A673 (cell line): Measurements from ENCODE around the gene LRRC18. TPM values are rescaled to one million over a fixed set of nuclear protein-coding genes. Genes with fewer than 3 reads are reported as not detected.
A peak's percentile ranks its signal among the peaks of the same experiment; 100 is the strongest.

ENCODE experiments used
- BruUV-seq: library from RNA; stranded (reverse); fragments of 400-500 nt; replicated peaks from 2 replicates; lab custom pipeline; 2021; lab: Mats Ljungman, UMichigan
- CTCF ChIA-PET: fragments of 300-600 bp; sonication (Branson Sonifier 250); formaldehyde crosslinking; loops from one replicate; lab custom pipeline; 2022; ENCODE audit warnings: antibody characterized with exemption; lab: Charles Lee
- POLR2A ChIA-PET: fragments of 300-600 bp; sonication (Branson Sonifier 250); formaldehyde crosslinking; loops from one replicate; lab custom pipeline; 2022; ENCODE audit warnings: antibody characterized with exemption; ENCODE audit not compliant: low non-redundant PET; lab: Charles Lee
- DNase-seq: peaks from one replicate; pipeline ENCODE4 v3.0.0-alpha.2; 2015; ENCODE audit warnings: low spot score
- H3K27ac ChIP-seq: fragments of 200-600 bp; sonication (generic); 2 replicates; pipeline ENCODE4 v1.5.1; 2016; ENCODE audit warnings: mixed run types, low read depth, mild to moderate bottlenecking, mixed read lengths, antibody characterized with exemption, low read length; ENCODE audit not compliant: poor library complexity, severe bottlenecking
- H3K27me3 ChIP-seq: fragments of 200-600 bp; sonication (generic); replicated peaks from 2 replicates; pipeline ENCODE4 v1.6.1; 2017; ENCODE audit warnings: mixed run types, low read depth, mild to moderate bottlenecking, mixed read lengths, antibody characterized with exemption, low read length; ENCODE audit not compliant: insufficient read depth, poor library complexity
- H3K36me3 ChIP-seq: fragments of 200-600 bp; sonication (generic); 2 replicates; pipeline ENCODE4 v1.6.1; 2016; ENCODE audit warnings: mixed run types, mild to moderate bottlenecking, mixed read lengths, antibody characterized with exemption, low read length; ENCODE audit not compliant: insufficient read depth, poor library complexity, severe bottlenecking
- H3K4me1 ChIP-seq: fragments of 200-600 bp; sonication (generic); 2 replicates; pipeline ENCODE4 v1.6.1; 2017; ENCODE audit warnings: mixed run types, mild to moderate bottlenecking, mixed read lengths, antibody characterized with exemption, low read length; ENCODE audit not compliant: insufficient read depth, poor library complexity, severe bottlenecking
- H3K4me3 ChIP-seq: fragments of 200-600 bp; sonication (generic); 2 replicates; pipeline ENCODE4 v1.5.1; 2016; ENCODE audit warnings: low read depth, mixed run types, mild to moderate bottlenecking, mixed read lengths, low read length; ENCODE audit not compliant: poor library complexity, severe bottlenecking
- H3K9me3 ChIP-seq: fragments of 200-600 bp; sonication (generic); 2 replicates; pipeline ENCODE4 v1.6.1; 2016; ENCODE audit warnings: mixed run types, low read depth, mild to moderate bottlenecking, mixed read lengths, antibody characterized with exemption, low read length; ENCODE audit not compliant: poor library complexity, severe bottlenecking
- EZH2 ChIP-seq: fragments of 200-600 bp; sonication (generic); IDR thresholded peaks from 2 replicates; pipeline ENCODE4 v1.6.1; 2017; ENCODE audit warnings: borderline replicate concordance, low read depth, mild to moderate bottlenecking, mixed read lengths, antibody characterized with exemption, low read length; ENCODE audit not compliant: poor library complexity, severe bottlenecking
- intact Hi-C: fragments of 100-400 bp; cut with micrococcal nuclease; formaldehyde crosslinking; loops from one replicate; pipeline ENCODE4 v1.10.0; 2022; ENCODE audit not compliant: unreplicated experiment
- total RNA-seq: library from RNA; stranded (reverse); gene quantifications from 2 replicates; pipeline ENCODE4 v1.2.3, GENCODE V29; 2021
- TF ChIP-seq, protein P1 (sequence below): fragments of 300-800, 200-600 bp; sonication (generic); conservative IDR thresholded peaks from 2 replicates; pipeline ENCODE4 v1.5.1; 2017; ENCODE audit warnings: low read depth, mild to moderate bottlenecking, antibody characterized with exemption, low read length, moderate library complexity, mixed read lengths

Gene LRRC18
- total RNA-seq, 1 experiment from 2014 or later, result not detected

- POLR2A ChIA-PET, result no interaction called here
- no peak overlapping the region for H3K27ac ChIP-seq
- no TSS peak for BruUV-seq
- intact Hi-C loops, result no loop called here
- H3K36me3 ChIP-seq, result no peaks in the 10 kb centered on the region
- no peak for DNase-seq
- CTCF ChIA-PET, result no interaction called here
- H3K27me3 ChIP-seq, result peaks cover 5% of the 10 kb centered on the region
- H3K9me3 ChIP-seq, result no peaks in the 10 kb centered on the region
- H3K4me3 ChIP-seq, result no peak overlapping the region
- TF ChIP-seq, protein P1, sequence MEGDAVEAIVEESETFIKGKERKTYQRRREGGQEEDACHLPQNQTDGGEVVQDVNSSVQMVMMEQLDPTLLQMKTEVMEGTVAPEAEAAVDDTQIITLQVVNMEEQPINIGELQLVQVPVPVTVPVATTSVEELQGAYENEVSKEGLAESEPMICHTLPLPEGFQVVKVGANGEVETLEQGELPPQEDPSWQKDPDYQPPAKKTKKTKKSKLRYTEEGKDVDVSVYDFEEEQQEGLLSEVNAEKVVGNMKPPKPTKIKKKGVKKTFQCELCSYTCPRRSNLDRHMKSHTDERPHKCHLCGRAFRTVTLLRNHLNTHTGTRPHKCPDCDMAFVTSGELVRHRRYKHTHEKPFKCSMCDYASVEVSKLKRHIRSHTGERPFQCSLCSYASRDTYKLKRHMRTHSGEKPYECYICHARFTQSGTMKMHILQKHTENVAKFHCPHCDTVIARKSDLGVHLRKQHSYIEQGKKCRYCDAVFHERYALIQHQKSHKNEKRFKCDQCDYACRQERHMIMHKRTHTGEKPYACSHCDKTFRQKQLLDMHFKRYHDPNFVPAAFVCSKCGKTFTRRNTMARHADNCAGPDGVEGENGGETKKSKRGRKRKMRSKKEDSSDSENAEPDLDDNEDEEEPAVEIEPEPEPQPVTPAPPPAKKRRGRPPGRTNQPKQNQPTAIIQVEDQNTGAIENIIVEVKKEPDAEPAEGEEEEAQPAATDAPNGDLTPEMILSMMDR, result 0 out of 2 replicates have a peak, but pooled peaks have one; percentile 23
- TF ChIP-seq EZH2, result no peak
- H3K4me1 ChIP-seq, result no peaks in the 10 kb centered on the region
Measured at GRCh38 chr10:48976196-48976595, 36.6 kb upstream of the LRRC18 start.

- H3K36me3 ChIP-seq, result no peaks in the 10 kb centered on the region
- ChIA-PET POLR2A (no interaction called here), CTCF (interaction anchor here (0.5 to 0.8 kb wide), 2 partner anchors 189 to 543 kb away, joined by 3 to 4 read pairs; no protein-coding TSS in a partner anchor)
- no peak for TF ChIP-seq EZH2
- TF ChIP-seq, protein P1, result no peak
- H3K4me3 ChIP-seq, result no peak overlapping the region
- H3K9me3 ChIP-seq, result no peaks in the 10 kb centered on the region
- DNase-seq, result no peak
- H3K4me1 ChIP-seq, result no peaks in the 10 kb centered on the region
- intact Hi-C loops, result no loop called here
- no peak overlapping the region for H3K27ac ChIP-seq
- BruUV-seq, result no TSS peak
- H3K27me3 ChIP-seq, result no peaks in the 10 kb centered on the region
Measured at GRCh38 chr10:48974510-48975156, 35.0 kb upstream of the LRRC18 start.

- no peak for TF ChIP-seq EZH2
- TF ChIP-seq, protein P1, result no peak
- intact Hi-C loops, result no loop called here
- Histone ChIP-seq H3K27ac (no peak overlapping the region), H3K27me3 (no peaks in the 10 kb centered on the region), H3K4me1 (no peaks in the 10 kb centered on the region), H3K36me3 (no peaks in the 10 kb centered on the region), H3K4me3 (no peak overlapping the region), H3K9me3 (no peaks in the 10 kb centered on the region)
- ChIA-PET CTCF (no interaction called here), POLR2A (no interaction called here)
- BruUV-seq, result no TSS peak
- DNase-seq, result no peak
Measured at GRCh38 chr10:48973065-48973464, 33.4 kb upstream of the LRRC18 start.
